ENCODE results near the gene IQSEC3. TPM values are rescaled to one million over a fixed set of nuclear protein-coding genes. Genes with fewer than 3 reads are reported as not detected.

IQSEC3 gene
- total and polyA plus RNA-seq, 2 of the 13 experiments (the other 11 are each of a cell fraction or from before 2014, with no cell fraction given): not detected

DNA sequence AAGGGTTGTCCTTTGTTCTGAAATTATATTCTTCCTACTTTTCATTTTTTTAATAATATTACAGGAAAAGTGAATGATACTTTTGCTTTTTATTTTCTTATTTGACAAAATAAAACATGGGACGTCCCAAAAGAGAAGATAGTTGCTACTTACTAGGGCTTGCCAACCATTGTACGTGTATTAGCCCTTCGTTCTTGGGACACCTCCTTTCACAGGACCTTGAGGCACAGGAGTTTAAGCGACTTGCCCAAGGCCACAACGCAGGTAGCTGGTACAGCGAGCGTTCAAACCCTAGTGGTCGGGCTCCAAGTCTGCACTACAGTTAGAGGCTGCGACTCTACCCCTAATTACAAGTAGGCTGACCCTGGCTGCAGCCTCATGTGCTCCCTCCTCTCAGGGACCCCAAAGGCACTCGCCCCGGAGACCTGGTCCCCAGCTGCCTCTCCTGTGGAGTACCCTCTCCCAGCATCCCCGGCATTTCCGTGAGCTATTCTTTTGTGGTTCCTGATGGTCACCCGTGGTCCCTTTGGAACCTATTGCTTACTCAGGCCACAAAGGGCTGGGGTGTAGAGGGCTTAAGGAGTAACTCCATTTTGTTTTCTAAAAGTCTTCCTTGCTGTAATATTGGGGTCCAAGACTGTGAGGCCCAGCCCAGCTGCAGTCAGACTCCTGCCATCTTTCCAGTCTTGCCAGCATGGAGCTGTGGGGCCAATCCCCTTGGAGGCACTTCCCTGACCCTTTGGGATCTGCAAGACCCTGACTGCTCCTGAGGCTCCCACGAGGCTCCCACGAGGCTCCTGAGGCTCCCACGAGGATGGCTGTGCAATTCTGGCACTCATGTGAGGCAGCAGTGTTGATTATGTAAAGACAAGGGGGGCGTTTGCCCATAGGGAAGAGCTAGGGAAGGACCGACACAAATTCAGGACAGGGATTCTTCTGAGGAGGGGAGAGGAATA lies 49.7 kb downstream of the IQSEC3 start (continued):
- no peak for TF ChIP-seq PAXIP1 (CRISPR knock-in tag; conservative IDR thresholded peaks at IDR 0.05)
- no peak for TF ChIP-seq ARNTL (CRISPR knock-in tag; IDR thresholded peaks at IDR 0.05)
- no peak for TF ChIP-seq REST (IDR thresholded peaks at IDR 0.05; ENCODE audit: borderline replicate concordance in 1 of 2, low read depth in 1 of 2, low read length in 2 of 2)
- no peak for TF ChIP-seq ZNF256 (CRISPR knock-in tag; conservative IDR thresholded peaks at IDR 0.05)
- TF ChIP-seq KLF15 (CRISPR knock-in tag; IDR thresholded peaks at IDR 0.05; ENCODE audit: borderline replicate concordance): no peak
